Endothelial cell of umbilical vein (primary cell): ENCODE data around the gene MACROH2A1. TPM values are rescaled to one million over a fixed set of nuclear protein-coding genes. Genes with fewer than 3 reads are reported as not detected.

ENCODE experiments used
- BruUV-seq: library from RNA; stranded (reverse); fragments of 400-500 nt; replicated peaks from 2 replicates; lab custom pipeline; 2021; lab: Mats Ljungman, UMichigan
- CTCF ChIA-PET: fragments of 300-600, 350-600 bp; sonication (Branson Sonifier 250); formaldehyde crosslinking; loops from one replicate; lab custom pipeline; 2021; ENCODE audit warnings: antibody characterized with exemption, inconsistent platforms; lab: Charles Lee
- POLR2A ChIA-PET: fragments of 300-600, 350-600 bp; sonication (Branson Sonifier 250); formaldehyde crosslinking; loops from one replicate; lab custom pipeline; 2021; ENCODE audit warnings: antibody characterized with exemption, inconsistent platforms; lab: Charles Lee
- DNase-seq: peaks from one replicate; pipeline ENCODE4 v3.0.0-alpha.2; 2011; ENCODE audit warnings: low read depth, low spot score
- FAIRE-seq: peaks from 2 replicates; lab custom pipeline; 2011; peaks lifted over from hg19 to GRCh38; lab: Jason Lieb, UNC
- H2AFZ ChIP-seq: 2 replicates; pipeline ENCODE4 v1.6.0; 2012; ENCODE audit warnings: low read depth, low read length, control low read depth, inconsistent platforms
- H3K27ac ChIP-seq: 2 replicates; pipeline ENCODE4 v1.5.1; 2011; ENCODE audit warnings: low read depth, mild to moderate bottlenecking, control low read depth, low read length, moderate library complexity; ENCODE audit not compliant: insufficient read depth
- H3K27me3 ChIP-seq, 2 experiments: 2 replicates each; pipeline versions ENCODE4 v1.6.0 to v1.6.1; 2011; ENCODE audit warnings: low read length in 2 of 2, mixed read lengths in 1 of 2; ENCODE audit not compliant: control insufficient read depth in 2 of 2, insufficient read depth in 2 of 2
- H3K36me3 ChIP-seq, 2 experiments: 2 replicates in 1 of 2; 3 replicates in 1 of 2; pipeline ENCODE4 v1.5.1; 2011; ENCODE audit warnings: low read length in 2 of 2, mild to moderate bottlenecking in 1 of 2, moderate library complexity in 1 of 2; ENCODE audit not compliant: control insufficient read depth in 2 of 2, insufficient read depth in 2 of 2; ENCODE audit errors: extremely low read depth in 1 of 2
- H3K4me1 ChIP-seq: 3 replicates; pipeline ENCODE4 v1.5.1; 2011; ENCODE audit warnings: mild to moderate bottlenecking, low read length; ENCODE audit not compliant: control insufficient read depth, insufficient read depth; ENCODE audit errors: extremely low read depth
- H3K4me2 ChIP-seq: 2 replicates; pipeline ENCODE4 v1.6.1; 2011; ENCODE audit warnings: low read length, control low read depth, mixed read lengths; ENCODE audit not compliant: insufficient read depth
- H3K4me3 ChIP-seq, 3 experiments: fragments of 200-600 bp in 1 of 3; sonication (generic), shearing (Covaris generic) in 1 of 3; replicated peaks in 1 of 3; 2 replicates each; pipeline ENCODE4 v1.5.1; 2011 to 2016; ENCODE audit warnings: control low read depth in 3 of 3, low read length in 3 of 3, mild to moderate bottlenecking in 2 of 3, inconsistent platforms in 1 of 3, low read depth in 1 of 3, moderate library complexity in 1 of 3; ENCODE audit not compliant: insufficient read depth in 1 of 3
- H3K79me2 ChIP-seq: 2 replicates; pipeline ENCODE4 v1.6.0; 2012; ENCODE audit warnings: low read length, inconsistent platforms; ENCODE audit not compliant: control insufficient read depth, insufficient read depth
- H3K9ac ChIP-seq: replicated peaks from 2 replicates; pipeline ENCODE3; 2011; ENCODE audit warnings: low read length, control low read depth; ENCODE audit not compliant: insufficient read depth; ENCODE audit errors: extremely low read depth
- H3K9me1 ChIP-seq: replicated peaks from 3 replicates; pipeline ENCODE4 v1.6.0; 2011; ENCODE audit warnings: mild to moderate bottlenecking, low read length; ENCODE audit not compliant: control insufficient read depth, insufficient read depth; ENCODE audit errors: extremely low read depth
- H3K9me3 ChIP-seq: replicated peaks from 2 replicates; pipeline ENCODE4 v1.5.1; 2012; ENCODE audit warnings: low read length, inconsistent platforms; ENCODE audit not compliant: control insufficient read depth, insufficient read depth
- H4K20me1 ChIP-seq: replicated peaks from 2 replicates; pipeline ENCODE3; 2011; ENCODE audit warnings: mild to moderate bottlenecking, low read length; ENCODE audit not compliant: control insufficient read depth, insufficient read depth; ENCODE audit errors: extremely low read depth
- GATA2 ChIP-seq: IDR thresholded peaks from 2 replicates; pipeline ENCODE4 v1.7.0; 2011; ENCODE audit warnings: low read depth, mild to moderate bottlenecking, moderate library complexity, mixed read lengths, low read length; ENCODE audit not compliant: insufficient read length, insufficient read depth
- JUN ChIP-seq: IDR thresholded peaks from 2 replicates; pipeline ENCODE4 v1.6.1; 2011; ENCODE audit warnings: borderline replicate concordance, low read depth; ENCODE audit not compliant: insufficient read length, insufficient read depth
- MYC ChIP-seq: IDR thresholded peaks from one replicate; pipeline ENCODE4 v1.6.1; 2011; ENCODE audit warnings: mild to moderate bottlenecking, low read depth, low read length
- dilution Hi-C: fragments of 300-500 bp; cut with MboI; formaldehyde crosslinking; loops from one replicate; pipeline ENCODE4 v1.15.0; 2019; ENCODE audit warnings: low sequenced_read_pairs; ENCODE audit not compliant: extremely low pct_ligation_motif_present
- intact Hi-C: fragments of 100-400 bp; cut with micrococcal nuclease; formaldehyde crosslinking; loops from one replicate; pipeline ENCODE4 v1.10.0; 2022
- polyA plus RNA-seq, 4 experiments: library from polyadenylated mRNA; depleted of rRNA in 3 of 4; stranded (reverse) in 3 of 4; unstranded in 1 of 4; fragments of >200 nt; gene quantifications; 2 replicates each; pipeline versions ENCODE4 v1.2.1 to v1.2.3, GENCODE V29; 2011 to 2012; ENCODE audit warnings: missing spikeins in 1 of 4
- total RNA-seq: library from RNA; stranded (reverse); gene quantifications from 2 replicates; pipeline ENCODE4 v1.2.3, GENCODE V29; 2021

The MACROH2A1 gene
- total and polyA plus RNA-seq, 2 donors (not counting 3 experiments of a cell fraction or from before 2014, with no cell fraction given), result 89.3 to 147 TPM

DNA sequence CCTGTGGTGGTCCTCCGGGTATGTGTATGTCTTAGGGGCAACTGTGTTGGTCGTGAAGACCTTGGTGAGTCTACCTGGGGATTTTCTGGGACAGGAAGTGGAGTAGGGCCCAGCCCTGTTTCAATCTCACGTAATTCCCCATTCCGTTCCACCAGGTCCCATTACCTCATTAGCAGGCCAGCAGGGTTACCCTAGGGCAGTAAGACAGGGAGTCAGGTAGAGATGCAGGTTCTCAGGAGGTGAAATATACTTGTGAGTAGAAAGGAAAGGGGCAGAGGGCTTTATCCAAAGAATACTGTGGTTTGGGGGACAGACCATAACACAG, 56.5 kb downstream of the MACROH2A1 start:
- Histone ChIP-seq H3K36me3 (peaks cover 8 to 58% of the 10 kb centered on the region in 2 experiments), H4K20me1 (no peaks in the 10 kb centered on the region), H3K9me1 (no peaks in the 10 kb centered on the region), H3K79me2 (no peaks in the 10 kb centered on the region), H3K9ac (no peak overlapping the region), H2AFZ (no peak overlapping the region), H3K4me2 (no peak overlapping the region), H3K27me3 (no peaks in the 10 kb centered on the region), H3K9me3 (no peaks in the 10 kb centered on the region), H3K4me1 (no peaks in the 10 kb centered on the region), H3K27ac (no peak overlapping the region), H3K4me3 (no peak overlapping the region)
- ChIA-PET CTCF (no interaction called here), POLR2A (no interaction called here)
- FAIRE-seq (no peak), DNase-seq (no peak)
- TF ChIP-seq MYC, result no peak
- no peak for TF ChIP-seq JUN
- intact Hi-C loops, result no loop called here
- no TSS peak for BruUV-seq
- dilution Hi-C loops, result no loop called here

DNA sequence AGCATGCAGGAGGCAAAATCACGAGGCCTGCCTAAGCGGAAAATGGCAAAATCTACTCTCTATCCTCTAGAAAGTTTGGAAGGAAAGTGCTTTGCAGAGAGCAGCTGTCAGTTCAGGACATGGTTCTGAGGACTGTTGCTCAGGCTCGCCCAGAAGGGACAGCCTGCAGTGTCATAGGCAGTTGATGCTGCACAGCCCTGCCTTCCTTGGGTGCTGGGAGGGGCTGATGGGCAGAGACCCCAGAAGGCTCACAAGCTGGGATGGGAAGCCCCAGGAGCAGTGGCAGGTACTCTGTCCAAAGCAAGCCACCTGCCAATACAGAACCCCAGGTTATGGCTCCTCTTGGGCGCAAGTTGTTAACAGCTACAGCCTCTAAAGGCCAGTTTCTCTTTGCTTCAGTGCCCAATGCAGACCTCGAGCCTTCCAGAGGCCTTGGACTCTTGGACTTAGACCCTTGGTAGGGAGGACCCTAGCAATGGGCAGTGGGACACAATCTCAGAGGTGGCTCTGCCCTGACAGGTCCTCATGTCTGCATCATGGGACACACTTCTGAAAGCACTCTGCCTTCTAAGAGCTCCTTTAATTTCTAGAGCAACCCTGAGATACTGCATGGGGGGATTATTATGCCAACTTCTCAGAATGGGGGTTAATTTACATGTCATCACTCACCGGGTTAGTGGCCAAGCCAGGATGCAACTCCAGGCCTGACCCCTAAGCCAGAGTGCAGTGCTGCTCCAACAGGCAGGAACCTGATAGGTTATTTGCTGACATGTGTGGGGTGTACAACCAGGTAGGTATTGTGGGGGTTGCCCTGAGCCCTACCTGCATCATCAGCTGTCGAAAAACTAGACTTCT, 57.1 kb downstream of the MACROH2A1 start:
- H3K9me1 ChIP-seq, result no peaks in the 10 kb centered on the region
- no peak overlapping the region for H3K27ac ChIP-seq
- dilution Hi-C loops, result no loop called here
- no peaks in the 10 kb centered on the region for H3K79me2 ChIP-seq
- ChIA-PET CTCF (interaction anchor here (2.8 kb wide), 1 partner anchor 83 kb away, joined by 10 read pairs; no protein-coding TSS in a partner anchor), POLR2A (no interaction called here)
- H2AFZ ChIP-seq, result no peak overlapping the region
- DNase-seq, result no peak
- no peak for TF ChIP-seq GATA2
- FAIRE-seq, result no peak
- H4K20me1 ChIP-seq, result no peaks in the 10 kb centered on the region
- H3K9ac ChIP-seq, result no peak overlapping the region
- BruUV-seq, result no TSS peak
- H3K9me3 ChIP-seq, result no peaks in the 10 kb centered on the region
- H3K4me2 ChIP-seq, result no peak overlapping the region
- H3K27me3 ChIP-seq, result no peaks in the 10 kb centered on the region
- no peaks in the 10 kb centered on the region for H3K4me1 ChIP-seq
- H3K36me3 ChIP-seq, result peaks cover 8 to 62% of the 10 kb centered on the region in 2 experiments
- intact Hi-C loops, result no loop called here
- no peak overlapping the region for H3K4me3 ChIP-seq
